Uterus (tissue), 4 donors: ENCODE results near the gene EPHB6. TPM values are rescaled to one million over a fixed set of nuclear protein-coding genes. Genes with fewer than 3 reads are reported as not detected.

Experiments used
- DNase-seq, 2 donors: peaks; one replicate each; pipeline ENCODE4 v3.0.0-alpha.2; 2019 to 2020
- H3K27ac ChIP-seq, 2 donors: fragments of 200-600 bp; sonication (generic); 1 replicate in 1 of 2; 2 replicates in 1 of 2; pipeline ENCODE4 v1.5.1; 2016 to 2018
- H3K27me3 ChIP-seq, 2 donors: fragments of 200-600 bp; sonication (generic); one replicate each; pipeline ENCODE4 v1.5.1; 2018 to 2019; ENCODE audit warnings: control low read depth in 1 of 2
- H3K36me3 ChIP-seq, 2 donors: fragments of 200-600 bp; sonication (generic); one replicate each; pipeline ENCODE4 v1.5.1; 2019; ENCODE audit warnings: control low read depth in 1 of 2
- H3K4me1 ChIP-seq, 2 donors: fragments of 200-600 bp; sonication (generic); one replicate each; pipeline ENCODE4 v1.5.1; 2018 to 2019; ENCODE audit warnings: control low read depth in 1 of 2
- H3K4me3 ChIP-seq, 2 donors: fragments of 200-600 bp; sonication (generic); 1 replicate in 1 of 2; 2 replicates in 1 of 2; pipeline ENCODE4 v1.5.1; 2018 to 2019; ENCODE audit warnings: mild to moderate bottlenecking in 1 of 2
- H3K9me3 ChIP-seq, 2 donors: fragments of 200-600 bp; sonication (generic); one replicate each; pipeline ENCODE4 v1.5.1; 2019; ENCODE audit warnings: control low read depth in 1 of 2
- POLR2A ChIP-seq, 2 donors: fragments of 450-650 bp; IDR thresholded peaks; one replicate each; pipeline ENCODE4 v1.6.1; 2016; ENCODE audit warnings: antibody characterized with exemption in 2 of 2, mild to moderate bottlenecking in 1 of 2, moderate library complexity in 1 of 2
- intact Hi-C: fragments of 100-400 bp; cut with DNase I; formaldehyde crosslinking; loops from one replicate; pipeline ENCODE4 v1.15.1; 2023; ENCODE audit warnings: low total_unique reads
- total RNA-seq, 4 donors: library from RNA; depleted of rRNA in 3 of 4; stranded (reverse); fragments of >200 nt in 3 of 4; gene quantifications; one replicate each; pipeline versions ENCODE4 v1.1.0 to v1.2.4, GENCODE V29; 2014 to 2023
- TF ChIP-seq, protein P1 (sequence below), 4 experiments: fragments of 200-600 bp in 2 of 4; fragments of 450-650 bp in 2 of 4; sonication (generic) in 2 of 4; IDR thresholded peaks; one replicate each; pipeline ENCODE4 v1.5.1; 2016 to 2019; ENCODE audit warnings: antibody characterized with exemption in 4 of 4, mild to moderate bottlenecking in 2 of 4, moderate library complexity in 1 of 4
- donor health status: DM: yes; HTN: yes; CAD: no.

EPHB6 gene
- total RNA-seq, 4 donors from 2014 or later = 1.5 to 34.6 (median 21.9) TPM

- TF ChIP-seq, protein P1, sequence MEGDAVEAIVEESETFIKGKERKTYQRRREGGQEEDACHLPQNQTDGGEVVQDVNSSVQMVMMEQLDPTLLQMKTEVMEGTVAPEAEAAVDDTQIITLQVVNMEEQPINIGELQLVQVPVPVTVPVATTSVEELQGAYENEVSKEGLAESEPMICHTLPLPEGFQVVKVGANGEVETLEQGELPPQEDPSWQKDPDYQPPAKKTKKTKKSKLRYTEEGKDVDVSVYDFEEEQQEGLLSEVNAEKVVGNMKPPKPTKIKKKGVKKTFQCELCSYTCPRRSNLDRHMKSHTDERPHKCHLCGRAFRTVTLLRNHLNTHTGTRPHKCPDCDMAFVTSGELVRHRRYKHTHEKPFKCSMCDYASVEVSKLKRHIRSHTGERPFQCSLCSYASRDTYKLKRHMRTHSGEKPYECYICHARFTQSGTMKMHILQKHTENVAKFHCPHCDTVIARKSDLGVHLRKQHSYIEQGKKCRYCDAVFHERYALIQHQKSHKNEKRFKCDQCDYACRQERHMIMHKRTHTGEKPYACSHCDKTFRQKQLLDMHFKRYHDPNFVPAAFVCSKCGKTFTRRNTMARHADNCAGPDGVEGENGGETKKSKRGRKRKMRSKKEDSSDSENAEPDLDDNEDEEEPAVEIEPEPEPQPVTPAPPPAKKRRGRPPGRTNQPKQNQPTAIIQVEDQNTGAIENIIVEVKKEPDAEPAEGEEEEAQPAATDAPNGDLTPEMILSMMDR (IDR thresholded peaks at IDR 0.05) = no peak
- no peak for TF ChIP-seq POLR2A (IDR thresholded peaks at IDR 0.05)
- intact Hi-C loops = no loop called here
- Histone ChIP-seq H3K27me3 (no peaks in the 10 kb centered on the region), H3K36me3 (no peaks in the 10 kb centered on the region), H3K9me3 (no peaks in the 10 kb centered on the region), H3K27ac (no peak overlapping the region), H3K4me1 (no peaks in the 10 kb centered on the region), H3K4me3 (no peak overlapping the region)
- DNase-seq = no peak
Observed at GRCh38 chr7:142833174-142834048, 21.5 kb upstream of the EPHB6 start.

- no peaks in the 10 kb centered on the region for H3K36me3 ChIP-seq
- DNase-seq = no peak
- H3K27me3 ChIP-seq = no peaks in the 10 kb centered on the region
- H3K27ac ChIP-seq = no peak overlapping the region
- no peaks in the 10 kb centered on the region for H3K9me3 ChIP-seq
- intact Hi-C loops = no loop called here
- H3K4me3 ChIP-seq = no peak overlapping the region
- H3K4me1 ChIP-seq = no peaks in the 10 kb centered on the region
- TF ChIP-seq POLR2A (IDR thresholded peaks at IDR 0.05) = no peak
- TF ChIP-seq, protein P1 (IDR thresholded peaks at IDR 0.05) = no peak
Observed at GRCh38 chr7:142835487-142835886, 19.4 kb upstream of the EPHB6 start.

- H3K9me3 ChIP-seq = no peaks in the 10 kb centered on the region
- H3K4me3 ChIP-seq = no peak overlapping the region
- intact Hi-C loops = no loop called here
- H3K36me3 ChIP-seq = no peaks in the 10 kb centered on the region
- H3K27ac ChIP-seq = no peak overlapping the region
- no peak for DNase-seq
- TF ChIP-seq, protein P1 (IDR thresholded peaks at IDR 0.05) = no peak
- TF ChIP-seq POLR2A (IDR thresholded peaks at IDR 0.05) = no peak
- H3K27me3 ChIP-seq = no peaks in the 10 kb centered on the region
- no peaks in the 10 kb centered on the region for H3K4me1 ChIP-seq
Observed at GRCh38 chr7:142836426-142836825, 18.4 kb upstream of the EPHB6 start.

DNA sequence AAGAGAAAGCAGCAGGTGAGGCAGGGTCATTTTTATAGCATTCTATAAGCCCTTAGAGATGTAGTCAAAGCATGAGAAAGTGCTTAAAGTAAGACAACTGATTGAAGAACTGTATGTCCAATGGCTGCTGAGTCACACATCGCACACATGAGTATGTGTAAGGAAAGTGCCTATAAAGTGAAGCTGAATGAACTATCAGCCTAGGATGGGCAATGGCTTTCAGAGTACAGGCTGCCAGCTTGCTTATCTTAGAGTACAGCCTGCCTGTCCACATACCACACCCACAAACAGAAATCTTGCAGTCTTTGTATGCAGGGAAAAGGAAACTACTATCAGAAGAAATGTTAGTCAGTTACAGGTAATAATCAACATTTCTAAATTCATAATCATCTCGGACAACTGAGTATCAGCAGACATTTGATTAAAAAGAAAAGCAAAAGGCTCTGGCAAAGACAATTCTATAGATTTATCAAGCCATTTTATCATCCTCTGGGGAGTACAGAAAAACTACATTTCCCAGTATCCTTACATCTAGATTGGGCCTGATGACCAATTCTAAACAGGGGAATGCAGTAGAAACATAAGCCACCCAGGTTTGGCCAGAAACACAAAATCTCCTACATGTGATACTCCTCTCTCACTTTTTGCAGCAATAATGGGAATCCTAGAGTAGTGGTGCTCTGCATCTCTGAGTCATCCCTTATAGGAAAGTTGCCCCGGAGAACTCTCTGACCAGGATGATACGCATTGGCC is 16.2 kb upstream of the EPHB6 start:
- no peak overlapping the region for H3K27ac ChIP-seq
- no peak for DNase-seq
- intact Hi-C loops = no loop called here
- no peak for TF ChIP-seq POLR2A (IDR thresholded peaks at IDR 0.05)
- TF ChIP-seq, protein P1 (IDR thresholded peaks at IDR 0.05) = no peak
- no peaks in the 10 kb centered on the region for H3K4me1 ChIP-seq
- H3K27me3 ChIP-seq = no peaks in the 10 kb centered on the region
- H3K36me3 ChIP-seq = no peaks in the 10 kb centered on the region
- H3K4me3 ChIP-seq = no peak overlapping the region
- H3K9me3 ChIP-seq = no peaks in the 10 kb centered on the region

GRCh38 chr7:142842251-142842766 is 12.6 kb upstream of the EPHB6 start:
- H3K27me3 ChIP-seq = no peaks in the 10 kb centered on the region
- no peaks in the 10 kb centered on the region for H3K4me1 ChIP-seq
- H3K27ac ChIP-seq = no peak overlapping the region
- no peak overlapping the region for H3K4me3 ChIP-seq
- H3K36me3 ChIP-seq = no peaks in the 10 kb centered on the region
- no peak for DNase-seq
- no peak for TF ChIP-seq POLR2A (IDR thresholded peaks at IDR 0.05)
- TF ChIP-seq, protein P1 (IDR thresholded peaks at IDR 0.05) = no peak
- intact Hi-C loops = no loop called here
- no peaks in the 10 kb centered on the region for H3K9me3 ChIP-seq
